SK-N-SH treated with all-trans-retinoic acid at 6 μM for 48 hours (cell line): ENCODE results near the gene GSE1.

Experiments used
- BACH2 ChIP-seq: fragments of 250-450 bp; sonication (Bioruptor Pico); IDR thresholded peaks from 2 replicates; pipeline ENCODE4 v1.9.0; 2021; ENCODE audit warnings: mild to moderate bottlenecking, borderline replicate concordance
- TF ChIP-seq, protein P1 (sequence below): fragments of 250-450 bp; sonication (Bioruptor Pico); IDR thresholded peaks from 2 replicates; pipeline ENCODE4 v1.5.1; 2020; ENCODE audit warnings: low read depth, mild to moderate bottlenecking, moderate library complexity

- TF ChIP-seq, protein P1, sequence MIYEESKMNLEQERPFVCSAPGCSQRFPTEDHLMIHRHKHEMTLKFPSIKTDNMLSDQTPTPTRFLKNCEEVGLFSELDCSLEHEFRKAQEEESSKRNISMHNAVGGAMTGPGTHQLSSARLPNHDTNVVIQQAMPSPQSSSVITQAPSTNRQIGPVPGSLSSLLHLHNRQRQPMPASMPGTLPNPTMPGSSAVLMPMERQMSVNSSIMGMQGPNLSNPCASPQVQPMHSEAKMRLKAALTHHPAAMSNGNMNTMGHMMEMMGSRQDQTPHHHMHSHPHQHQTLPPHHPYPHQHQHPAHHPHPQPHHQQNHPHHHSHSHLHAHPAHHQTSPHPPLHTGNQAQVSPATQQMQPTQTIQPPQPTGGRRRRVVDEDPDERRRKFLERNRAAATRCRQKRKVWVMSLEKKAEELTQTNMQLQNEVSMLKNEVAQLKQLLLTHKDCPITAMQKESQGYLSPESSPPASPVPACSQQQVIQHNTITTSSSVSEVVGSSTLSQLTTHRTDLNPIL (CRISPR knock-in tag) = no peak
- no peak for TF ChIP-seq BACH2 (CRISPR knock-in tag)
Observed at GRCh38 chr16:85569039-85569614, 44.0 kb upstream of the GSE1 start.
